K562 (cell line): ENCODE data around the gene RPL39L. TPM values are rescaled to one million over a fixed set of nuclear protein-coding genes. Genes with fewer than 3 reads are reported as not detected.
A peak's percentile ranks its signal among the peaks of the same experiment; 100 is the strongest.

Experiments
- ARID1B ChIP-seq: fragments of 450-650 bp; IDR thresholded peaks from 2 replicates; pipeline ENCODE4 v1.6.1; 2016; ENCODE audit warnings: antibody characterized with exemption, mild to moderate bottlenecking, inconsistent platforms
- BHLHE40 ChIP-seq: IDR thresholded peaks from 2 replicates; pipeline ENCODE4 v1.6.1; 2011; ENCODE audit warnings: low read length, improper control_type of control experiment
- DEAF1 ChIP-seq: fragments of 450-650 bp; formaldehyde crosslinking; IDR thresholded peaks from 2 replicates; pipeline ENCODE4 v1.4.0; 2020; ENCODE audit warnings: mild to moderate bottlenecking, moderate library complexity
- HDAC1 ChIP-seq, 2 experiments: fragments of 450-650 bp; IDR thresholded peaks; 2 replicates each; pipeline ENCODE4 v1.6.1; 2016 to 2017; ENCODE audit warnings: inconsistent platforms in 1 of 2, mild to moderate bottlenecking in 1 of 2, moderate library complexity in 1 of 2
- IFI16 ChIP-seq: fragments of 250-450 bp; sonication (Bioruptor Pico); IDR thresholded peaks from 2 replicates; pipeline ENCODE4 v2.1.2; 2022; ENCODE audit warnings: mild to moderate bottlenecking, inconsistent platforms
- KLF1 ChIP-seq: fragments of 450-650 bp; IDR thresholded peaks from 2 replicates; pipeline ENCODE4 v1.6.1; 2016; ENCODE audit warnings: missing genetic modification characterization, missing compliant biosample characterization
- MYBL2 ChIP-seq, 2 experiments: fragments of 450-650 bp in 1 of 2; sonication (generic) in 1 of 2; formaldehyde crosslinking in 1 of 2; IDR thresholded peaks; 2 replicates each; pipeline versions ENCODE4 v1.6.1 to v1.8.1; 2017 to 2022; ENCODE audit warnings: borderline replicate concordance in 1 of 2, inconsistent platforms in 1 of 2, low read depth in 1 of 2, mild to moderate bottlenecking in 1 of 2, missing genetic modification reagents in 1 of 2, moderate library complexity in 1 of 2
- NCOR1 ChIP-seq: fragments of 450-650 bp; IDR thresholded peaks from 2 replicates; pipeline ENCODE4 v1.6.1; 2016; ENCODE audit warnings: mild to moderate bottlenecking, moderate library complexity
- NELFE ChIP-seq: IDR thresholded peaks from 2 replicates; pipeline ENCODE4 v1.6.1; 2011; ENCODE audit warnings: mild to moderate bottlenecking; ENCODE audit not compliant: insufficient read depth, insufficient read length
- NRF1 ChIP-seq, 2 experiments: fragments of 450-650 bp; IDR thresholded peaks in 1 of 2; conservative IDR thresholded peaks in 1 of 2; 2 replicates each; pipeline ENCODE4 v1.6.1; 2014; ENCODE audit warnings: mild to moderate bottlenecking in 2 of 2
- SIN3A ChIP-seq, 2 experiments: fragments of 150-350 bp in 1 of 2; IDR thresholded peaks; 2 replicates each; pipeline ENCODE4 v1.6.1; 2011 to 2016; ENCODE audit warnings: borderline replicate concordance in 2 of 2, low read depth in 2 of 2, low read length in 2 of 2, mild to moderate bottlenecking in 2 of 2, moderate library complexity in 2 of 2; ENCODE audit not compliant: control insufficient read depth in 1 of 2
- SMC3 ChIP-seq: conservative IDR thresholded peaks from 2 replicates; pipeline ENCODE4 v1.6.1; 2011; ENCODE audit warnings: low read depth, low read length, improper control_type of control experiment; ENCODE audit not compliant: insufficient read depth
- SRF ChIP-seq, 2 experiments: fragments of 250-450, 450-650 bp in 1 of 2; sonication (Bioruptor Pico) in 1 of 2; sonication (generic) in 1 of 2; formaldehyde crosslinking; IDR thresholded peaks; 2 replicates each; pipeline versions ENCODE4 v1.5.0 to v1.5.1; 2020 to 2022; ENCODE audit warnings: mild to moderate bottlenecking in 1 of 2, missing genetic modification reagents in 1 of 2
- THAP7 ChIP-seq: fragments of 250-450 bp; sonication (Bioruptor Pico); IDR thresholded peaks from 2 replicates; pipeline ENCODE4 v1.5.0; 2021
- TRIM28 ChIP-seq: fragments of 450-650 bp; IDR thresholded peaks from 2 replicates; pipeline ENCODE4 v1.6.1; 2017
- ZNF217 ChIP-seq: sonication (generic); formaldehyde crosslinking; IDR thresholded peaks from 2 replicates; pipeline ENCODE4 v1.8.0; 2022; ENCODE audit warnings: mild to moderate bottlenecking, missing genetic modification reagents
- ZNF384 ChIP-seq: IDR thresholded peaks from 2 replicates; pipeline ENCODE4 v1.6.1; 2012; ENCODE audit warnings: low read depth, low read length, improper control_type of control experiment
- polyA plus RNA-seq, 8 experiments: library from polyadenylated mRNA; depleted of rRNA in 4 of 8; stranded (reverse) in 5 of 8; unstranded in 3 of 8; fragments of >200 nt; fragmentation: Nextera tagmentation in 2 of 8; fragmentation: Illumina TruSeq in 1 of 8; extraction: Ambion mirVana in 2 of 8; extraction: Trizol in 1 of 8; gene quantifications; 2 replicates each; pipeline versions ENCODE4 v1.2.1 to v1.2.3, GENCODE V29; 2011 to 2014; ENCODE audit warnings: inconsistent platforms in 1 of 8, missing spikeins in 1 of 8
- total RNA-seq, 7 experiments: library from RNA; depleted of rRNA in 6 of 7; stranded (reverse); fragments of >200 nt in 6 of 7; fragmentation: Illumina TruSeq in 2 of 7; extraction: Trizol in 2 of 7; gene quantifications; 2 replicates each; pipeline versions ENCODE4 v1.2.1 to v1.2.3, GENCODE V29; 2011 to 2021; ENCODE audit warnings: low replicate concordance in 1 of 7
- TF ChIP-seq, protein P1 (sequence below): fragments of 450-650 bp; IDR thresholded peaks from 2 replicates; pipeline ENCODE4 v1.6.1; 2016
- TF ChIP-seq, protein P2 (sequence below): sonication (generic); formaldehyde crosslinking; IDR thresholded peaks from 2 replicates; pipeline ENCODE4 v1.8.1; 2022; ENCODE audit warnings: missing genetic modification reagents
- TF ChIP-seq, protein P3 (sequence below), 2 experiments: IDR thresholded peaks; 2 replicates each; pipeline ENCODE4 v1.6.1; 2011; ENCODE audit warnings: borderline replicate concordance in 1 of 2, control low read depth in 1 of 2, low read depth in 1 of 2, low read length in 1 of 2, mild to moderate bottlenecking in 1 of 2, mixed read lengths in 1 of 2, moderate library complexity in 1 of 2; ENCODE audit not compliant: insufficient read depth in 1 of 2, insufficient read length in 1 of 2, poor library complexity in 1 of 2, severe bottlenecking in 1 of 2; ENCODE audit errors: extremely low read depth in 1 of 2

The RPL39L gene
- total and polyA plus RNA-seq, 9 of the 15 experiments (the other 6 are each of a cell fraction or from before 2014, with no cell fraction given), result 15.0 to 122 (median 45.5) TPM

GRCh38 chr3:187101184-187102072, 37.9 kb downstream of the RPL39L start (continued):
- TF ChIP-seq NRF1 (conservative IDR thresholded peaks at IDR 0.05 in 1 of 2, IDR thresholded peaks at IDR 0.05 in 1 of 2) (0 out of 4 replicates have a peak, but pooled peaks of 1 of the 2 experiments have one; percentile 10), KLF1 (tag) (no peak), DEAF1 (CRISPR knock-in tag) (no peak), ZNF384 (no peak), BHLHE40 (0 out of 2 replicates have a peak, but pooled peaks have one; percentile 4), TRIM28 (no peak), IFI16 (CRISPR knock-in tag) (no peak), ARID1B (peak; percentile 51), MYBL2 (IDR thresholded peaks at IDR 0.05; ENCODE audit: low read depth) (peak; percentile 44; the same call in 1 of the 2 replicates), MYBL2 (CRISPR knock-in tag; IDR thresholded peaks at IDR 0.05; ENCODE audit: borderline replicate concordance) (no peak), SIN3A (IDR thresholded peaks at IDR 0.05; ENCODE audit: borderline replicate concordance in 2 of 2, control insufficient read depth in 1 of 2, low read depth in 2 of 2, low read length in 2 of 2) (no peak), SMC3 (no peak), NCOR1 (no peak), SRF (CRISPR knock-in tag; IDR thresholded peaks at IDR 0.05) (peak in 1 of 2 experiments; percentile 60; a peak in 1 of 4 replicates), HDAC1 (IDR thresholded peaks at IDR 0.05) (0 out of 4 replicates have a peak, but pooled peaks of 1 of the 2 experiments have one; percentile 24), THAP7 (CRISPR knock-in tag) (no peak), ZNF217 (CRISPR knock-in tag) (no peak), NELFE (no peak)
- TF ChIP-seq, protein P1, sequence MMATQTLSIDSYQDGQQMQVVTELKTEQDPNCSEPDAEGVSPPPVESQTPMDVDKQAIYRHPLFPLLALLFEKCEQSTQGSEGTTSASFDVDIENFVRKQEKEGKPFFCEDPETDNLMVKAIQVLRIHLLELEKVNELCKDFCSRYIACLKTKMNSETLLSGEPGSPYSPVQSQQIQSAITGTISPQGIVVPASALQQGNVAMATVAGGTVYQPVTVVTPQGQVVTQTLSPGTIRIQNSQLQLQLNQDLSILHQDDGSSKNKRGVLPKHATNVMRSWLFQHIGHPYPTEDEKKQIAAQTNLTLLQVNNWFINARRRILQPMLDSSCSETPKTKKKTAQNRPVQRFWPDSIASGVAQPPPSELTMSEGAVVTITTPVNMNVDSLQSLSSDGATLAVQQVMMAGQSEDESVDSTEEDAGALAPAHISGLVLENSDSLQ, result peak; percentile 72
- TF ChIP-seq, protein P2, sequence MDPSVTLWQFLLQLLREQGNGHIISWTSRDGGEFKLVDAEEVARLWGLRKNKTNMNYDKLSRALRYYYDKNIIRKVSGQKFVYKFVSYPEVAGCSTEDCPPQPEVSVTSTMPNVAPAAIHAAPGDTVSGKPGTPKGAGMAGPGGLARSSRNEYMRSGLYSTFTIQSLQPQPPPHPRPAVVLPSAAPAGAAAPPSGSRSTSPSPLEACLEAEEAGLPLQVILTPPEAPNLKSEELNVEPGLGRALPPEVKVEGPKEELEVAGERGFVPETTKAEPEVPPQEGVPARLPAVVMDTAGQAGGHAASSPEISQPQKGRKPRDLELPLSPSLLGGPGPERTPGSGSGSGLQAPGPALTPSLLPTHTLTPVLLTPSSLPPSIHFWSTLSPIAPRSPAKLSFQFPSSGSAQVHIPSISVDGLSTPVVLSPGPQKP, result no peak
- TF ChIP-seq, protein P3, sequence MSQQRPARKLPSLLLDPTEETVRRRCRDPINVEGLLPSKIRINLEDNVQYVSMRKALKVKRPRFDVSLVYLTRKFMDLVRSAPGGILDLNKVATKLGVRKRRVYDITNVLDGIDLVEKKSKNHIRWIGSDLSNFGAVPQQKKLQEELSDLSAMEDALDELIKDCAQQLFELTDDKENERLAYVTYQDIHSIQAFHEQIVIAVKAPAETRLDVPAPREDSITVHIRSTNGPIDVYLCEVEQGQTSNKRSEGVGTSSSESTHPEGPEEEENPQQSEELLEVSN (IDR thresholded peaks at IDR 0.05; ENCODE audit: borderline replicate concordance in 1 of 2, extremely low read depth in 1 of 2, insufficient read depth in 1 of 2, insufficient read length in 1 of 2, low read depth in 1 of 2, low read length in 1 of 2, poor library complexity in 1 of 2, severe bottlenecking in 1 of 2), result no peak
